NCI-H2196 treated with DMSO at 0.1 percent for 48 hours (cell line): ENCODE data around the gene B3GNT7.
A peak's percentile ranks its signal among the peaks of the same experiment; 100 is the strongest.
"Not testable (repeated sequence)": the region's sequence is repeated elsewhere in the genome, so short reads cannot be mapped to it uniquely, and the experiment has no call there.

Experiments
- DNase-seq: peaks from one replicate; lab custom pipeline; 2025; ENCODE audit not compliant: unreplicated experiment; lab: John Stamatoyannopoulos, UW

B3GNT7 gene

DNA sequence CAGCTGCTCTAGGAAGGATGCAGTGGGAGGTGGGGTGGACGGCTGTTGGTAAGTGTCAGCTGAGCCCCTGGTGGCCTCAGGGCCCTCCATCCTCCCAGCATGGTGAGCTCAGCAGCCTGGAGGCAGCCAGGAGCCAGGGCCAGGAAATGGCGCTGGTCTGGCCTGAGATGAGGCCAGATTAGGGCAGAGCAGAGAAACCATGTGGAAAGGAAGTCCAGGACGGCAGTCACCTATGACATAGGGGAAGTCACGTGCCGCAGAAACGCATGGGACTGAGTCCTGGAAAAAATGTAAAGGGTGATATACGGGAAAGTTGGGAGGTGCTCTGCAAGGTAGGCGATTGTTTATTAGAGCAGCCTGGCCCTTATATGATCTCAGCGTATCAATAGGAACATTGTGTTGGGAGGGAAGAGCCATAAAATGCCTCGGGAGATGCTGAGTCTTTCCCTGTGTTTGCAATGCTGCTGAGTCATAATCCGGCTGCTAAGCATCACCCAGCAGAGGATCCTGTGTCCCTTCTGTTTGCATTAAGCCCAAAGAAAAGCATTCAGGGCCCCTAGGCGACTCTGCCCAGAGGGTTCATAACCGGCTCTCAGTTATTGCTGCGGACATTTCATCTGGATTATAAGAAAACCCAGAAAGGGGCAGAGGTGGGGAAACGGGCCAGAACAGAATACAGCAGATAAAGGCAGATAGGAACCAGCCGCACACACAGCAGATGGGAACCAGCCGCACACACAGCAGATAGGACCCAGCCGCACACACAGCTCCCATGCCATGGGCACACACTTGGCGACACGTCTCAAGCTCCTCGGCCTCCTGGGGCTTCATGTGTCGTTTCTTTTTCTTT, 30.3 kb upstream of the B3GNT7 start:
- DNase-seq = peak; percentile 74

- DNase-seq = no peak
These were observed 28.3 kb upstream of the B3GNT7 start for GRCh38 chr2:231367178-231367577.

DNA sequence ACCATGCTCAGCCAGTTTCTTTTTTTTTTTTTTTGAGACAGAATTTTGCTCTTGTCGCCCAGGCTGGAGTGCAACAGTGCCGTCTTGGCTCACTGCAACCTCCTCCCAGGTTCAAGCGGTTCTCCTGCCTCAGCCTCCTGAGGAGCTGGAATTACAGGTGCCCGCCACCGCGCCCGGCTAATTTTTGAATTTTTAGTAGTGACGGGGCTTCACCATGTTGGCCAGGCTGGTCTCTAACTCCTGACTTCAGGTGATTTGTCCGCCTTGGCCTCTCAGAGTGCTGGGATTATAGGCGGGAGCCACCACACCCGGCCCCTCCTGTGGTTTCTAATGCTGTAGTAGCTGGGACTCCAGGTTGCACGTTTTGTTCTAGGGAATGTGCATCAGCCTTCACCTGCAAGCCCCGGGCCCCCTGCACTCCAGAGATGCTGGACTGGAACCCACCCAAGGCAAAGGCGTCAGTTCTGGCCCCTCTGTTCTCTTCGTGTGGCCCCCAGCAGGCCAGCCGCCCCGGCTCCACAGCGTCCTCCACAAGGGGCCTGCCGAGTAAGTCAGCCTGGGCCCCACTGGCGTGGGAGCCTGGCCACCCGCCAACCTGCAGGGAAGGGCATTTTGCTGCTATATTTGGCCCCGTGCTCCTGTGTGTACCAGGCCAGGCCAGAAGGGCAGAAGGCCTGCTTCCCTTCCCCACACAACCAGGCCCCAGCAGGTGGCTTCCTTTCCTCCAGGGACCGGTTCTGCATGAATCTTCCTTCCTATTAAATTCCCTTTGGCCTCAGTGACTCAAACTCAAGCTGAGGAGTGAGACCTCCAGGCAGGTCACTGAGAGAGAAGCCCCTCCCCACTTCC, 25.7 kb upstream of the B3GNT7 start:
- no peak for DNase-seq

- DNase-seq = no peak
These were observed 25.1 kb upstream of the B3GNT7 start for GRCh38 chr2:231370429-231370748.

GRCh38 chr2:231370749-231371429, 24.6 kb upstream of the B3GNT7 start:
- no peak for DNase-seq

GRCh38 chr2:231371430-231372054, 24.0 kb upstream of the B3GNT7 start:
- no peak for DNase-seq

- DNase-seq = no peak
These were observed 23.2 kb upstream of the B3GNT7 start for GRCh38 chr2:231372326-231372725.

DNA sequence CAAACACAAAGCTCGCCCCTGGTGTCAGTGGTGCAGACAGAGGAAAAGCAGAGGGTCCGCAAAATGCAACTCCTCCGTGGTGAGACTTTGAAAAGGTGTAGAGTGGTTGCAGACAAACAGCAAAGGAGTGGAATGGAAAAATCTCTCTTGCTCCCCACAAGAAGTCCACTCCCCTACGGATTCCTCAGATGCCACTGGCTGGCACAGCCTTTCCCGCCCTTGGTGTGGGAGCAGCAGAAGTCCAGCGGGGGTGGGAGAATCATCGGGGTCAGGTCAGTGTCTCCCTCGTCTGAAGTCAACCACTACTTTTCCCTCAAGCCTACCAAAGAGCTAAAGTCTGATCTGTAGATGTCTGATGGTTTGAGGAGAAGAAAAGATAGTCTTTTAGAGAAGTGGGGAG, 22.3 kb upstream of the B3GNT7 start:
- DNase-seq = no peak

- DNase-seq = no peak
These were observed 21.6 kb upstream of the B3GNT7 start for GRCh38 chr2:231373786-231374349.

DNA sequence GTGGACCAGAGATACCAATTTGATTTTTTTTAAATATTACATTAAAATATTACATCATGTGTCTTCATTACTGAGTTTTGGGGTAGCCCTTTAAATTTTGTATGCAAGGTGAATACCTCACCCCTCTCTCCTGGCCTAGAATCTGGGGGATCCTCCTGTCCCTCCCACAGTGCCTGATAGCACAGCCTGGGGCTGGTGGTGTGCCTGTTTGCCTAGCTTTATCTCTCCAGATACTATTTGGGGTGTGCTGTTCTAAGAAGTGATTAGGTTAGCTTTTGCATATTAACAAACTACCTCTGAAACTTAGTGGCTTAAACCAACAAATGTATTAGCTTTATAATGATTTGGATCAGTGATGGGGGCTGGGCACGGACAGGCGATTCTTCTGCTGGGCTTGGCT, 20.7 kb upstream of the B3GNT7 start:
- DNase-seq = no peak

DNA sequence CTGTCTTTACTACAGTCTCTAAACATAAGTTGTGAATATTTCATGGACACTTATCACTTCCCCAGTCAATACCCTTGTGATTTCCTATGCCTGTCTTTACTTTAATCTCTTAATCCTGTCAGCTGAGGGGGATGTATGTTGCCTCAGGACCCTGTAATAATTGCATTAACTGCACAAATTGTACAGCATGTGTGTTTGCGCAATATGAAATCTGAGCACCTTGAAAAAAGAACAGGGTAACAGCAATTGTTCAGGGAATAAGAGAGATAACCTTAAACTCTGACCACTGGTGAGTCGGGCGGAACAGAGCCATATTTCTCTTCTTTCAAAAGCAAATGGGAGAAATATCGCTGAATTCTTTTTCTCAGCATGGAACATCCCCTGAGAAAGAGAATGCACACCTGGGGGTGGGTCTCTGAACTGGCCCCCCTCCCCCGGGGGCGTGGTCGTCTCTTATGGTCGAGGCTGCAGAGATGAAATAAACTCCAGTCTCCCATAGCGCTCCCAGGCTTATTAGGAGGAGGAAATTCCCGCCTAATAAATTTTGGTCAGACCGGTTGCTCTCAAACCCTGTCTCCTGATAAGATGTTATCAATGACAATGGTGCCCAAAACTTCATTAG, 19.4 kb upstream of the B3GNT7 start:
- not testable (repeated sequence) for DNase-seq

DNA sequence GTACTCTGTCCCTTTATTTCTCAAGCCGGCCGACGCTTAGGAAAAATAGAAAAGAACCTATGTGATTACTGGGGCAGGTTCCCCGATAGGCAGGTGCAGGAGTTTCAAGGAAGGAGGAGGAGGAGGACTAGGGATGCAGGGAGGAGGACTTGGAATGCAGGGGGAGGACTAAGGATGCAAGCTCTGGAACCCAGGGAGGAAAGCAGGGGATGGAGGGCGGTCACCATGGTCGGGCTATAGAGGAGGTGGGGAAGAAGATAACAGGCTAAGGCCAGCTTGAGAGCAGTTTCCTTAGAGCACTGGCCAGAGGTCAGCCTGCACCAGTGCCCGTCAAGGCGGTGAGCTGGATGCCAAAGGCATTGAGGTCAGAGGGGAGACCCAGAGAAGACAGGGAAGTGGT, 18.7 kb upstream of the B3GNT7 start:
- DNase-seq = no peak

- no peak for DNase-seq
These were observed 17.3 kb upstream of the B3GNT7 start for GRCh38 chr2:231378026-231378722.

- no peak for DNase-seq
These were observed 16.0 kb upstream of the B3GNT7 start for GRCh38 chr2:231379266-231380215.

DNA sequence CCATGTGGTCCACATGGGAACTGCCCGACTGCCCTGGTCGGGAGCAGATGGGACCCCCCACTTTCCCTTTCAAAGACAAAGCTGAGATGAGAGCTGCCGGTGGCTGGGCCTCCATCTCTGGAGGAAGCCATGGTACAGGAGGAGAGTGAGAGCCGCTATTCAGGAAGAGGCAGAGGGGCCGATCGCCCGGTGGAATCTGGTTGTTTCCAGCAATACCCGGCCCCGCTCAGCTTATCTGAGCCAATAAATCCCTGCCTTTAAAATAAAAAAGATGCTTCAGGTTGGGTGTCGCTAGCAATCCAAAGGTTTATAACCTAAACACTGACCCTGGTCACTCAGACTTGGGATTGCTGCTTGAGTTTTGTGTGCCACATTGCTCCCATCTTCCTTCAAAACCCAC, 15.2 kb upstream of the B3GNT7 start:
- DNase-seq = no peak

- DNase-seq = no peak
These were observed 14.3 kb upstream of the B3GNT7 start for GRCh38 chr2:231380991-231381847.

DNA sequence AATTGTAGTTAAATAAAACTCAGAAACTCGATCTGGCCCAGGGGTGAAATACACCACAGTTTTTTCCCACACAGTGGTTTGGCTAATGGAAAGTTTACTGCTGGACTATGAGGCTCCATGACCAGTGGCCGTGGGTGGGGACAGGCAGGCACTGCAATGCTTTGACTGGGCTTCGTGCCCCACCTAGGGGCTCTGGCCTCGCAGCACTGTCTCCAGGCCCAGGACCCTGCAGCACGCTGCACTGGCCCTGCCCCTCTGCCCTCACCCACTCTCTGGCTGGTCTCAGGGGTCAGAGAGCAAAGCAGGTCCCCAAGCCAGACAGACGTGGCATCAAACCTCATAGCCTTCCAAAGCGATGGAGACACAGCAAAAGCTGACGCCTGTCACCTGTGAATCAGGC, 13.4 kb upstream of the B3GNT7 start:
- DNase-seq = no peak
